Keratinocyte (primary cell): Measurements from ENCODE around the gene ZHX3.

ENCODE experiments used
- EZH2 ChIP-seq: IDR thresholded peaks from one replicate; pipeline ENCODE4 v1.6.1; 2012; ENCODE audit warnings: inconsistent platforms, mild to moderate bottlenecking, low read length, moderate library complexity
- TF ChIP-seq, protein P1 (sequence below), 3 experiments: IDR thresholded peaks in 1 of 3; conservative IDR thresholded peaks in 1 of 3; optimal IDR thresholded peaks in 1 of 3; 2 replicates in 2 of 3; 3 replicates in 1 of 3; pipeline versions ENCODE3 to v1.5.1; 2011; ENCODE audit warnings: low read length in 3 of 3, mild to moderate bottlenecking in 3 of 3, moderate library complexity in 2 of 3, control low read depth in 1 of 3, inconsistent platforms in 1 of 3; ENCODE audit not compliant: insufficient read depth in 2 of 3; ENCODE audit errors: extremely low read depth in 1 of 3

- TF ChIP-seq, protein P1, sequence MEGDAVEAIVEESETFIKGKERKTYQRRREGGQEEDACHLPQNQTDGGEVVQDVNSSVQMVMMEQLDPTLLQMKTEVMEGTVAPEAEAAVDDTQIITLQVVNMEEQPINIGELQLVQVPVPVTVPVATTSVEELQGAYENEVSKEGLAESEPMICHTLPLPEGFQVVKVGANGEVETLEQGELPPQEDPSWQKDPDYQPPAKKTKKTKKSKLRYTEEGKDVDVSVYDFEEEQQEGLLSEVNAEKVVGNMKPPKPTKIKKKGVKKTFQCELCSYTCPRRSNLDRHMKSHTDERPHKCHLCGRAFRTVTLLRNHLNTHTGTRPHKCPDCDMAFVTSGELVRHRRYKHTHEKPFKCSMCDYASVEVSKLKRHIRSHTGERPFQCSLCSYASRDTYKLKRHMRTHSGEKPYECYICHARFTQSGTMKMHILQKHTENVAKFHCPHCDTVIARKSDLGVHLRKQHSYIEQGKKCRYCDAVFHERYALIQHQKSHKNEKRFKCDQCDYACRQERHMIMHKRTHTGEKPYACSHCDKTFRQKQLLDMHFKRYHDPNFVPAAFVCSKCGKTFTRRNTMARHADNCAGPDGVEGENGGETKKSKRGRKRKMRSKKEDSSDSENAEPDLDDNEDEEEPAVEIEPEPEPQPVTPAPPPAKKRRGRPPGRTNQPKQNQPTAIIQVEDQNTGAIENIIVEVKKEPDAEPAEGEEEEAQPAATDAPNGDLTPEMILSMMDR (optimal IDR thresholded peaks at IDR 0.05 in 1 of 3, IDR thresholded peaks at IDR 0.05 in 1 of 3, conservative IDR thresholded peaks at IDR 0.05 in 1 of 3; ENCODE audit: extremely low read depth in 1 of 3, insufficient read depth in 2 of 3, low read length in 3 of 3) = no peak
- TF ChIP-seq EZH2 = no peak
Measured at GRCh38 chr20:41202426-41202825, 115.1 kb downstream of the ZHX3 start.
